MM.1S (cell line): ENCODE data around the gene NOP10.

Experiments used
- DNase-seq: peaks from one replicate; pipeline ENCODE4 v3.0.0-alpha.2; 2015
- H2AFZ ChIP-seq: fragments of 300-600 bp; sonication (generic); 2 replicates; pipeline ENCODE4 v1.6.0; 2016; ENCODE audit warnings: antibody characterized with exemption, low read length
- H3F3A ChIP-seq: fragments of 300-600 bp; sonication (generic); 2 replicates; pipeline ENCODE4 v1.6.1; 2016; ENCODE audit warnings: mild to moderate bottlenecking, antibody characterized with exemption, low read length, moderate library complexity, mixed read lengths; ENCODE audit not compliant: insufficient read depth
- H3K27ac ChIP-seq: fragments of 300-600 bp; sonication (generic); 2 replicates; pipeline ENCODE4 v1.5.1; 2016; ENCODE audit warnings: mild to moderate bottlenecking, low read length
- H3K27me3 ChIP-seq: fragments of 300-600 bp; sonication (generic); replicated peaks from 2 replicates; pipeline ENCODE4 v1.6.0; 2016; ENCODE audit warnings: low read length; ENCODE audit not compliant: insufficient read depth
- H3K36me3 ChIP-seq: fragments of 300-600 bp; sonication (generic); replicated peaks from 2 replicates; pipeline ENCODE4 v1.6.1; 2016; ENCODE audit warnings: mild to moderate bottlenecking, low read length, mixed read lengths; ENCODE audit not compliant: insufficient read depth
- H3K4me1 ChIP-seq: fragments of 300-600 bp; sonication (generic); 2 replicates; pipeline ENCODE4 v1.6.1; 2016; ENCODE audit warnings: low read length, mixed read lengths
- H3K4me2 ChIP-seq: fragments of 300-600 bp; sonication (generic); 2 replicates; pipeline ENCODE4 v1.6.0; 2016; ENCODE audit warnings: low read depth, low read length
- H3K4me3 ChIP-seq: fragments of 300-600 bp; sonication (generic); 2 replicates; pipeline ENCODE4 v1.5.1; 2016; ENCODE audit warnings: low read length, mixed read lengths
- H3K79me2 ChIP-seq: fragments of 300-600 bp; sonication (generic); 2 replicates; pipeline ENCODE4 v1.6.1; 2016; ENCODE audit warnings: mixed run types, low read length, mixed read lengths
- H3K9ac ChIP-seq: fragments of 300-600 bp; sonication (generic); 2 replicates; pipeline ENCODE4 v1.6.1; 2016; ENCODE audit warnings: low read length, mixed read lengths
- H3K9me2 ChIP-seq: fragments of 300-600 bp; sonication (generic); replicated peaks from 2 replicates; pipeline ENCODE4 v1.6.1; 2016; ENCODE audit warnings: mild to moderate bottlenecking, low read length, mixed read lengths; ENCODE audit not compliant: insufficient read depth
- H3K9me3 ChIP-seq: fragments of 300-600 bp; sonication (generic); replicated peaks from 2 replicates; pipeline ENCODE4 v1.6.1; 2016; ENCODE audit warnings: mild to moderate bottlenecking, low read length, mixed read lengths; ENCODE audit not compliant: insufficient read depth
- H4K20me1 ChIP-seq: fragments of 300-600 bp; sonication (generic); 2 replicates; pipeline ENCODE4 v1.6.1; 2016; ENCODE audit warnings: mild to moderate bottlenecking, low read length, moderate library complexity, mixed read lengths; ENCODE audit not compliant: insufficient read depth
- EZH2 ChIP-seq: fragments of 300-600 bp; sonication (generic); optimal IDR thresholded peaks from 2 replicates; pipeline ENCODE3; 2017; ENCODE audit warnings: low read depth, mild to moderate bottlenecking, antibody characterized with exemption, low read length, mixed read lengths
- EZH2phosphoT487 ChIP-seq: fragments of 300-600 bp; sonication (generic); IDR thresholded peaks from 2 replicates; pipeline ENCODE4 v1.6.1; 2018; ENCODE audit warnings: antibody characterized with exemption, low read length
- TF ChIP-seq, protein P1 (sequence below): fragments of 300-600 bp; sonication (generic); IDR thresholded peaks from 2 replicates; pipeline ENCODE4 v1.5.1; 2016; ENCODE audit warnings: antibody characterized with exemption, low read length, mixed read lengths

NOP10 gene

GRCh38 chr15:34324933-34325332 lies 18.0 kb downstream of the NOP10 start:
- Histone ChIP-seq H3F3A (peaks cover 19% of the 10 kb centered on the region), H3K27me3 (no peaks in the 10 kb centered on the region), H3K4me3 (no peak overlapping the region), H3K36me3 (no peaks in the 10 kb centered on the region), H3K9me3 (no peaks in the 10 kb centered on the region), H3K27ac (no peak overlapping the region), H4K20me1 (no peaks in the 10 kb centered on the region), H3K4me2 (no peak overlapping the region), H3K4me1 (peaks cover 36% of the 10 kb centered on the region), H2AFZ (no peak overlapping the region), H3K9ac (no peak overlapping the region), H3K9me2 (no peaks in the 10 kb centered on the region), H3K79me2 (peaks cover 61% of the 10 kb centered on the region)
- no peak for TF ChIP-seq EZH2
- TF ChIP-seq, protein P1, sequence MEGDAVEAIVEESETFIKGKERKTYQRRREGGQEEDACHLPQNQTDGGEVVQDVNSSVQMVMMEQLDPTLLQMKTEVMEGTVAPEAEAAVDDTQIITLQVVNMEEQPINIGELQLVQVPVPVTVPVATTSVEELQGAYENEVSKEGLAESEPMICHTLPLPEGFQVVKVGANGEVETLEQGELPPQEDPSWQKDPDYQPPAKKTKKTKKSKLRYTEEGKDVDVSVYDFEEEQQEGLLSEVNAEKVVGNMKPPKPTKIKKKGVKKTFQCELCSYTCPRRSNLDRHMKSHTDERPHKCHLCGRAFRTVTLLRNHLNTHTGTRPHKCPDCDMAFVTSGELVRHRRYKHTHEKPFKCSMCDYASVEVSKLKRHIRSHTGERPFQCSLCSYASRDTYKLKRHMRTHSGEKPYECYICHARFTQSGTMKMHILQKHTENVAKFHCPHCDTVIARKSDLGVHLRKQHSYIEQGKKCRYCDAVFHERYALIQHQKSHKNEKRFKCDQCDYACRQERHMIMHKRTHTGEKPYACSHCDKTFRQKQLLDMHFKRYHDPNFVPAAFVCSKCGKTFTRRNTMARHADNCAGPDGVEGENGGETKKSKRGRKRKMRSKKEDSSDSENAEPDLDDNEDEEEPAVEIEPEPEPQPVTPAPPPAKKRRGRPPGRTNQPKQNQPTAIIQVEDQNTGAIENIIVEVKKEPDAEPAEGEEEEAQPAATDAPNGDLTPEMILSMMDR = no peak
- no peak for TF ChIP-seq EZH2phosphoT487
- no peak for DNase-seq

DNA sequence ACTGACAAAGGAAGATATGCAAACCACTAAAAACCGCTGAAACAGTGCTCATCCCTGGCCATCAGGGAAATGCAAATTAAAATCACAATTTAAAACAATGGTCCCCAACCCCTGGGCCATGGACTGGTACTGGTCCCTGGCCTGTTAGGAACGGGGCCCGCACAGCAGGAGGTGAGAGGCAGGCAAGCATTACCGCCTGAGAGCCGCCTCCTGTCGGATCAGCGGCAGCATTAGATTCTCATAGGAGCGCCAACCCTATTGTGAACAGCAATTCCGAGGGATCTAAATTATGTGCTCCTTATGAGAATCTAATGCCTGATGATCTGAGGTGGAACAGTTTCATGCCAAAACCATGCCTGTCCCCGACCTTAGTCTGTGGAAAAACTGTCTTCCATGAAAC lies 19.7 kb downstream of the NOP10 start:
- no peak overlapping the region for H3K9ac ChIP-seq
- no peak overlapping the region for H2AFZ ChIP-seq
- no peak for DNase-seq
- no peak overlapping the region for H3K27ac ChIP-seq
- no peaks in the 10 kb centered on the region for H3K9me2 ChIP-seq
- H3K79me2 ChIP-seq = peaks cover 52% of the 10 kb centered on the region
- H3K36me3 ChIP-seq = no peaks in the 10 kb centered on the region
- H3K27me3 ChIP-seq = no peaks in the 10 kb centered on the region
- H3K4me3 ChIP-seq = no peak overlapping the region
- H3K4me1 ChIP-seq = peaks cover 20% of the 10 kb centered on the region
- H4K20me1 ChIP-seq = no peaks in the 10 kb centered on the region
- H3K9me3 ChIP-seq = no peaks in the 10 kb centered on the region
- no peak overlapping the region for H3K4me2 ChIP-seq
- H3F3A ChIP-seq = peaks cover 13% of the 10 kb centered on the region
- TF ChIP-seq EZH2 (no peak), EZH2phosphoT487 (no peak)
- TF ChIP-seq, protein P1 = no peak

GRCh38 chr15:34318277-34319079 lies 24.5 kb downstream of the NOP10 start:
- H3K9ac ChIP-seq = peak overlapping the region; percentile 43; the same call in 1 of the 2 replicates
- no peak for TF ChIP-seq EZH2
- no peak for TF ChIP-seq EZH2phosphoT487
- TF ChIP-seq, protein P1 = no peak
- H3K9me3 ChIP-seq = no peaks in the 10 kb centered on the region
- no peaks in the 10 kb centered on the region for H3K36me3 ChIP-seq
- H3K9me2 ChIP-seq = no peaks in the 10 kb centered on the region
- H2AFZ ChIP-seq = peak overlapping the region; percentile 85
- 0 out of 2 replicates have a peak, but pooled peaks cover 8% of the 10 kb centered on the region for H3F3A ChIP-seq
- peak overlapping the region; percentile 75 for H3K4me3 ChIP-seq
- H3K4me1 ChIP-seq = no peaks in the 10 kb centered on the region
- DNase-seq = peak; percentile 48
- H3K79me2 ChIP-seq = peaks cover 62% of the 10 kb centered on the region
- H3K27me3 ChIP-seq = no peaks in the 10 kb centered on the region
- H3K27ac ChIP-seq = peak overlapping the region; percentile 28; the same call in 1 of the 2 replicates
- no peaks in the 10 kb centered on the region for H4K20me1 ChIP-seq
- peak overlapping the region; percentile 85 for H3K4me2 ChIP-seq
